Type B pancreatic cell (in vitro differentiated cells): Measurements from ENCODE around the gene PLOD2. TPM values are rescaled to one million over a fixed set of nuclear protein-coding genes. Genes with fewer than 3 reads are reported as not detected.
A peak's percentile ranks its signal among the peaks of the same experiment; 100 is the strongest.

Experiments used
- DNase-seq: peaks from one replicate; pipeline ENCODE4 v3.0.0; 2021; ENCODE audit warnings: mixed read lengths; ENCODE audit not compliant: unreplicated experiment; ENCODE audit errors: extremely low spot score
- H3K27ac Mint-ChIP-seq: 2 replicates; pipeline ENCODE4 v1.8.0; 2021; ENCODE audit warnings: mild to moderate bottlenecking, mixed read lengths
- H3K27me3 Mint-ChIP-seq: 2 replicates; pipeline ENCODE4 v1.8.0; 2021; ENCODE audit warnings: mixed read lengths
- H3K36me3 Mint-ChIP-seq: 2 replicates; pipeline ENCODE4 v1.8.0; 2021; ENCODE audit warnings: mixed read lengths
- H3K4me1 Mint-ChIP-seq: one replicate; pipeline ENCODE4 v1.8.0; 2021; ENCODE audit warnings: mixed read lengths; ENCODE audit not compliant: unreplicated experiment
- H3K4me3 Mint-ChIP-seq: 2 replicates; pipeline ENCODE4 v1.8.0; 2021; ENCODE audit warnings: mild to moderate bottlenecking, mixed read lengths
- H3K9me3 Mint-ChIP-seq: 2 replicates; pipeline ENCODE4 v1.8.0; 2021; ENCODE audit warnings: mixed read lengths
- CTCF ChIP-seq: fragments of 200-600 bp; sonication (generic); conservative IDR thresholded peaks from 2 replicates; pipeline ENCODE4 v1.5.0; 2021; ENCODE audit warnings: antibody characterized with exemption, mild to moderate bottlenecking
- total RNA-seq: library from RNA; stranded (reverse); gene quantifications from 2 replicates; pipeline ENCODE4 v1.2.1, GENCODE V29; 2021; ENCODE audit warnings: low replicate concordance

PLOD2 gene
- total RNA-seq, 1 donor from 2014 or later = 35.0 TPM

GRCh38 chr3:146154316-146154715, 6.7 kb downstream of the PLOD2 start:
- no peak for DNase-seq
- Mint-ChIP-seq H3K9me3 (no peaks in the 10 kb centered on the region), H3K27ac (no peak overlapping the region), H3K4me1 (peaks cover 35% of the 10 kb centered on the region), H3K4me3 (no peak overlapping the region), H3K36me3 (no peaks in the 10 kb centered on the region), H3K27me3 (no peaks in the 10 kb centered on the region)
- no peak for TF ChIP-seq CTCF

GRCh38 chr3:146153429-146153828, 7.6 kb downstream of the PLOD2 start:
- Mint-ChIP-seq H3K9me3 (no peaks in the 10 kb centered on the region), H3K4me3 (no peak overlapping the region), H3K27me3 (no peaks in the 10 kb centered on the region), H3K4me1 (peaks cover 34% of the 10 kb centered on the region), H3K36me3 (no peaks in the 10 kb centered on the region), H3K27ac (no peak overlapping the region)
- TF ChIP-seq CTCF = no peak
- no peak for DNase-seq

GRCh38 chr3:146152834-146153233, 8.2 kb downstream of the PLOD2 start:
- Mint-ChIP-seq H3K27ac (peak overlapping the region; percentile 63), H3K36me3 (no peaks in the 10 kb centered on the region), H3K9me3 (no peaks in the 10 kb centered on the region), H3K4me3 (peak overlapping the region; percentile 34), H3K4me1 (peaks cover 33% of the 10 kb centered on the region), H3K27me3 (no peaks in the 10 kb centered on the region)
- no peak for DNase-seq
- TF ChIP-seq CTCF = no peak

GRCh38 chr3:146148468-146148931, 12.5 kb downstream of the PLOD2 start:
- Mint-ChIP-seq H3K36me3 (no peaks in the 10 kb centered on the region), H3K9me3 (no peaks in the 10 kb centered on the region), H3K27ac (no peak overlapping the region), H3K27me3 (no peaks in the 10 kb centered on the region), H3K4me1 (peaks cover 19% of the 10 kb centered on the region), H3K4me3 (no peak overlapping the region)
- no peak for DNase-seq
- no peak for TF ChIP-seq CTCF

GRCh38 chr3:146145642-146146041, 15.3 kb downstream of the PLOD2 start:
- H3K36me3 Mint-ChIP-seq = no peaks in the 10 kb centered on the region
- no peak for TF ChIP-seq CTCF
- no peaks in the 10 kb centered on the region for H3K27me3 Mint-ChIP-seq
- no peaks in the 10 kb centered on the region for H3K9me3 Mint-ChIP-seq
- H3K4me1 Mint-ChIP-seq = peaks cover 25% of the 10 kb centered on the region
- no peak overlapping the region for H3K4me3 Mint-ChIP-seq
- no peak overlapping the region for H3K27ac Mint-ChIP-seq
- no peak for DNase-seq

GRCh38 chr3:146142757-146143156, 18.2 kb downstream of the PLOD2 start:
- no peak for TF ChIP-seq CTCF
- peaks cover 21% of the 10 kb centered on the region for H3K4me1 Mint-ChIP-seq
- DNase-seq = no peak
- H3K36me3 Mint-ChIP-seq = no peaks in the 10 kb centered on the region
- no peak overlapping the region for H3K4me3 Mint-ChIP-seq
- H3K9me3 Mint-ChIP-seq = no peaks in the 10 kb centered on the region
- H3K27ac Mint-ChIP-seq = no peak overlapping the region
- no peaks in the 10 kb centered on the region for H3K27me3 Mint-ChIP-seq
